Measurements from ENCODE around the gene TBATA. TPM values are rescaled to one million over a fixed set of nuclear protein-coding genes. Genes with fewer than 3 reads are reported as not detected.

The TBATA gene
- total RNA-seq, 1 donor from 2014 or later, result not detected

- Mint-ChIP-seq H3K36me3 (ENCODE audit: low read depth) (no peaks in the 10 kb centered on the region), H3K9me3 (ENCODE audit: low read depth) (no peaks in the 10 kb centered on the region), H3K27ac (ENCODE audit: unreplicated experiment) (no peak overlapping the region), H3K4me3 (ENCODE audit: unreplicated experiment) (no peak overlapping the region), H3K4me1 (ENCODE audit: low read depth) (no peaks in the 10 kb centered on the region), H3K27me3 (ENCODE audit: low read depth) (peaks cover 2% of the 10 kb centered on the region)
- no peak for DNase-seq (ENCODE audit: low spot score)
- no peak for TF ChIP-seq CTCF (IDR thresholded peaks at IDR 0.05)
Observed at GRCh38 chr10:70775679-70776454, 9.3 kb downstream of the TBATA start.

- Mint-ChIP-seq H3K27ac (ENCODE audit: unreplicated experiment) (no peak overlapping the region), H3K4me1 (ENCODE audit: low read depth) (no peaks in the 10 kb centered on the region), H3K27me3 (ENCODE audit: low read depth) (peaks cover 2% of the 10 kb centered on the region), H3K9me3 (ENCODE audit: low read depth) (no peaks in the 10 kb centered on the region), H3K36me3 (ENCODE audit: low read depth) (no peaks in the 10 kb centered on the region), H3K4me3 (ENCODE audit: unreplicated experiment) (no peak overlapping the region)
- no peak for TF ChIP-seq CTCF (IDR thresholded peaks at IDR 0.05)
- no peak for DNase-seq (ENCODE audit: low spot score)
Observed at GRCh38 chr10:70774810-70775678, 10.1 kb downstream of the TBATA start.

- DNase-seq (ENCODE audit: low spot score), result no peak
- no peak for TF ChIP-seq CTCF (IDR thresholded peaks at IDR 0.05)
- H3K27ac Mint-ChIP-seq (ENCODE audit: unreplicated experiment), result no peak overlapping the region
- H3K27me3 Mint-ChIP-seq (ENCODE audit: low read depth), result peaks cover 2% of the 10 kb centered on the region
- H3K9me3 Mint-ChIP-seq (ENCODE audit: low read depth), result no peaks in the 10 kb centered on the region
- H3K4me3 Mint-ChIP-seq (ENCODE audit: unreplicated experiment), result no peak overlapping the region
- H3K4me1 Mint-ChIP-seq (ENCODE audit: low read depth), result no peaks in the 10 kb centered on the region
- H3K36me3 Mint-ChIP-seq (ENCODE audit: low read depth), result no peaks in the 10 kb centered on the region
Observed at GRCh38 chr10:70773965-70774809, 11.0 kb downstream of the TBATA start.

GRCh38 chr10:70773461-70773860 lies 11.7 kb downstream of the TBATA start:
- H3K27me3 Mint-ChIP-seq (ENCODE audit: low read depth), result peaks cover 2% of the 10 kb centered on the region
- no peaks in the 10 kb centered on the region for H3K9me3 Mint-ChIP-seq (ENCODE audit: low read depth)
- H3K27ac Mint-ChIP-seq (ENCODE audit: unreplicated experiment), result no peak overlapping the region
- DNase-seq (ENCODE audit: low spot score), result no peak
- H3K36me3 Mint-ChIP-seq (ENCODE audit: low read depth), result no peaks in the 10 kb centered on the region
- TF ChIP-seq CTCF (IDR thresholded peaks at IDR 0.05), result no peak
- no peak overlapping the region for H3K4me3 Mint-ChIP-seq (ENCODE audit: unreplicated experiment)
- H3K4me1 Mint-ChIP-seq (ENCODE audit: low read depth), result no peaks in the 10 kb centered on the region

GRCh38 chr10:70772627-70773026 lies 12.6 kb downstream of the TBATA start:
- no peak overlapping the region for H3K4me3 Mint-ChIP-seq (ENCODE audit: unreplicated experiment)
- TF ChIP-seq CTCF (IDR thresholded peaks at IDR 0.05), result no peak
- no peak for DNase-seq (ENCODE audit: low spot score)
- peaks cover 4% of the 10 kb centered on the region for H3K27me3 Mint-ChIP-seq (ENCODE audit: low read depth)
- no peaks in the 10 kb centered on the region for H3K9me3 Mint-ChIP-seq (ENCODE audit: low read depth)
- peak overlapping the region; percentile 29 for H3K27ac Mint-ChIP-seq (ENCODE audit: unreplicated experiment)
- no peaks in the 10 kb centered on the region for H3K36me3 Mint-ChIP-seq (ENCODE audit: low read depth)
- no peaks in the 10 kb centered on the region for H3K4me1 Mint-ChIP-seq (ENCODE audit: low read depth)

All from chondrocyte (in vitro differentiated cells).